GM19035 (cell line): Measurements from ENCODE around the gene ZNF396.

ENCODE experiments used
- ATAC-seq: cut with Tn5 transposase; IDR thresholded peaks from one replicate; pipeline ENCODE4 v1.9.1; 2021; ENCODE audit not compliant: unreplicated experiment

Gene ZNF396

GRCh38 chr18:35343488-35343935 is 33.6 kb downstream of the ZNF396 start:
- ATAC-seq, result no peak

- no peak for ATAC-seq
These were observed 39.9 kb downstream of the ZNF396 start for GRCh38 chr18:35337286-35337685.

DNA sequence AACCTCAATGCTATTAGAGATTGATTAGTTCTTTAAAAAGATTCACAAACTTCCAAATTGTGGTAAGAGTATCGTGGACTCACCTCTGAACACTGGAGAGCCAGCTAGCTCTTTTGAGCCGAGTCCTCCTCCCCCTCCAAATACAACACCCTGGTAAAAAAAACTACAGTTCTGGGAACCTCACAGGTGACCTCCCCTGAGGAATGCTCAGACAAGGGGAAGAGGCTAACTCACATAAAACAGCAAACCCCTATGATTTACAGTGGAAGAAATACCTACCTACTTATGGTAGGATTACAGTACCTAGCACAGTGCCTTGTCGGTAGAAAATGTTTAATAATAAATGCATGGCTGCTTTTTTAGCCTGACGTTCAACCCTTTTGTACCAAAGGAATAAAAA is 41.3 kb downstream of the ZNF396 start:
- no peak for ATAC-seq

GRCh38 chr18:35334821-35335220 is 42.3 kb downstream of the ZNF396 start:
- no peak for ATAC-seq

- no peak for ATAC-seq
These were observed 42.9 kb downstream of the ZNF396 start for GRCh38 chr18:35334212-35334611.

GRCh38 chr18:35331367-35332087 is 45.6 kb downstream of the ZNF396 start:
- no peak for ATAC-seq

DNA sequence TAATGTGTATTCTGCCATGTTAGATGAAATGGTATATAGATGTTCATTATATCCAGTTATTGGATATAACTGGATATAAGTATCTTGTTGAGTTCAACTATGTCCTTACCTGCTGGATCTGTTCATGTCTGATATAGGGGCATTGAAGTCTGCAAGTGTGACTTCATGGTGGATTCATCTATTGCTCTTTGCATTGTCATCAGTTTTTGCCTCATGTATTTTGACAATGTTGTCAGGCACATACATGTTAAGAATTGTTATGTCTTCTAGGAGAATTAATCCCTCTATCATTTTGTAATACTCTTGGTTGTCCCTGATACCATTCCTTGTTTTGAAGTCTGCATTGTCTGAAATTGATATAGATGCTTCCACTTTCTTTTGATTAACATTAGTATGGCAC is 48.3 kb downstream of the ZNF396 start:
- no peak for ATAC-seq

GRCh38 chr18:35326695-35327387 is 50.3 kb downstream of the ZNF396 start:
- no peak for ATAC-seq

DNA sequence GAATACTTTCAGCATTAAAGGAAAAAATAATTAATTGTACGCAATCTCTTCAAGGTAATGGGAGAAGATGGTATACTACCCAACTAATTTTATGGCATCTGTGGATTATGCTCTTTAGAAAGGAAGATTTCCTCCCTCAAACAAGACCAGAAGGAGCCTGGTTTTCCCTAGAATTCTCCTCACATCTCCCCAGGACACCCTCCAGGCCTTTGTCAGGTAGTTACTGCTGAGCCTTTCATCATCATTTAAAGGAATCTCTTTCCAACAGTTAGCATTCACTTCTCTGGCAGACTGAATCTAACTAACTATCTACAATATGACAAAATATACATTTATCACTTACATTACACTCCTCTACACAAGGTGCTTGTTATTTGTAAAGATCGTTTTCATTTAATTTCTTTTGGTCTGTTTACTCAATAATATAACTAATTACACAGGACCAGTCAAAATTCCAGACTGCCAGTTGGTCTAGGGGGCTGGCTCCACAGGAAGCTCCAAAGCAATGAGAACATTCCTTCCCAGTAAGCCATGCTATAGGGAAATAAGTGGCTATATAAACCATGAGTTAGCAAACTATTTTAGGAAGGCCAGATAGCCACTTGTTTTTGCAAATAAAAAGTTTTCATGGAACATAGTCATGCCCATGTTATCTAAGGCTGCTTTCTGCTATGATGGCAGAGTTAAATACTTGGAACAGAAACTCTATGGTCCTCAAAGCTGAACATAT is 52.0 kb downstream of the ZNF396 start:
- no peak for ATAC-seq

- ATAC-seq, result no peak
These were observed 54.4 kb downstream of the ZNF396 start for GRCh38 chr18:35322486-35323458.
